Right renal pelvis (tissue), 4 donors: ENCODE results near the gene AQP7. TPM values are rescaled to one million over a fixed set of nuclear protein-coding genes. Genes with fewer than 3 reads are reported as not detected.
A peak's percentile ranks its signal among the peaks of the same experiment; 100 is the strongest.
"Not testable (repeated sequence)": the region's sequence is repeated elsewhere in the genome, so short reads cannot be mapped to it uniquely, and the experiment has no call there.

ENCODE experiments used
- DNase-seq, 4 donors: peaks; one replicate each; pipeline ENCODE4 v3.0.0-alpha.2; 2013; ENCODE audit warnings: low read depth in 4 of 4, low spot score in 3 of 4, missing footprints in 1 of 4
- polyA plus RNA-seq, 4 donors: library from polyadenylated mRNA; unstranded; fragments of 120-200 nt; gene quantifications; one replicate each; pipeline ENCODE4 v1.2.1, GENCODE V29; 2013; ENCODE audit not compliant: insufficient read length in 4 of 4

The AQP7 gene
- polyA plus RNA-seq, 4 donors: 17.9 to 22.4 (median 19.4) TPM

DNA sequence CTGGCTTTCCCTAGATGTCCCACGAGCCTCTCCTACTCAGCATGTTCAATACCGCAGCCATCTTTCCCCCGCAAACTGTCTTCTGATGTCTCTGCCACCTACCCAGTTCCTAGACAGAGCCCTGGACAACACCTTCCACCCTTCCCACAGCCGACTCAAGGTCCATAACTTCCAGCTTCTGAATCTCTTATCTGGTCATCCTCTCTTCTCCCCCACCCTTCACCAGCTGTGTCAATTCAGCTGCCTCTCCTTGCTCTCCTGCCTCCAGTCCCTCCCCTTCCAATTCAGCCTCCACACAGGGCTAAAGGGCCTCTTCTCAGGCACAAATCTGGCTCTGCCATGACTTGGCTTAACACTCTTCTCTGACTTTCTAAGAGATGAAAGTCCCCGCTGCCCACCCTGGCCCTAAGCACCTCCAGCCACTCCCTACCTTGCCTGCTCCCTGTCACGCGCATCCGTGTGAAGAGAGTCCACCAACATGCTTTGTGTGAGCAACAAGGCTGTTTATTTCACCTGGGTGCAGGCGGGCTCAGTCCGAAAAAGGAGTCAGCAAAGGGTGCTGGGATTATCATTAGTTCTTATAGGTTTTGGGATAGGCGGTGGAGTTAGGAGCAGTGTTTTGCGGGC lies 25.2 kb downstream of the AQP7 start:
- no peak for DNase-seq

DNA sequence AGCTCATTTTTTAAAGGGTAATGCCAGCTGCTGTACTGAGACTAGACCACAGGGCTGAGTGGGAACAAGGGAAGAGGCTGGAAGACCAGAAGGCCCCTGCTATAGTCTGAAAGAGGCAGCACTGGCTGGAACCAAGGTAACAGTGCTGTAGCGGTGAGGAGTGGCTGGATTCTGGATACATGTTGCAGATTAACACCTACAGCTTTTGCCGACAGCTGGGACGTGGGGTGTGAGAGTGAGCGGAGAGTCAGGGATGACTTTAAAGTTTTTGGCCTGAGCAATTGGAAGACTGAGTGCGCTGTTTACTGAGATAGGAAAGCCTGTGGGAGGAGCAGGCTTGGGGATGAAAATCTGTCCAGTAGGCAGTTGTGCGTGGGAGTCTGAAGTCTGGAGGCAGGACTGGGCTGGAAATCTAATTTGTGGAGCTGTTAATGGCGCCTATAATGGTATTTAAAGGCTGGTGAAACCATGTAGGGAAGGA lies 26.5 kb downstream of the AQP7 start:
- no peak for DNase-seq

DNA sequence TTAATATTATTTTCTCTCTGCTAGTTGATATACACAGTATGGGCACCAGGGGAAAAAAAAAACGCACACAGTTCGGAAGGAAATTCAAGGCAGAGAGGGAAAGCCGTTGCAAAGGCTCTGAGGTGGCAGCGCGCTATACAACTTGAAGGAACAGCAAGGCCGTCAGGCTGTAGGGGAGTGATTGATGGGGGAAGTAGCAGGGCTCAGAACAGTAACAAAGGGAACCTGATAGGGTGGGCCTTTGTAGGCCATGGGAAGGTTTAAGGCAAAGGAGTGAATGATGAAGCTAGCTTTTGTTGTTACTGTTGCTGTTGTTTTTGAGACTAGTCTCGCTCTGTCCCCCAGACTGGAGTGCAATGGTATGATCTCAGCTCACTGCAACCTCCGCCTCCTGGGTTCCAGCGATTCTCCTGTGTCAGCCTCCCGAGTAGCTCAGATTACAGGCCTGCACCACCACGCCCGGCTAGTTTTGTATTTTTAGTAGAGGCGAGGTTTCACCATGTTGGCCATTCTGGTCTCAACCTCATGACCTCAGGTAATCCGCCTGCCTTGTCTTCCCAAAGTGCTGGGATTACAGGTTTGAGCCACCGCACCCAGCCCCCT lies 27.0 kb downstream of the AQP7 start:
- peak in 1 of 4 donors; percentile 37 for DNase-seq

DNA sequence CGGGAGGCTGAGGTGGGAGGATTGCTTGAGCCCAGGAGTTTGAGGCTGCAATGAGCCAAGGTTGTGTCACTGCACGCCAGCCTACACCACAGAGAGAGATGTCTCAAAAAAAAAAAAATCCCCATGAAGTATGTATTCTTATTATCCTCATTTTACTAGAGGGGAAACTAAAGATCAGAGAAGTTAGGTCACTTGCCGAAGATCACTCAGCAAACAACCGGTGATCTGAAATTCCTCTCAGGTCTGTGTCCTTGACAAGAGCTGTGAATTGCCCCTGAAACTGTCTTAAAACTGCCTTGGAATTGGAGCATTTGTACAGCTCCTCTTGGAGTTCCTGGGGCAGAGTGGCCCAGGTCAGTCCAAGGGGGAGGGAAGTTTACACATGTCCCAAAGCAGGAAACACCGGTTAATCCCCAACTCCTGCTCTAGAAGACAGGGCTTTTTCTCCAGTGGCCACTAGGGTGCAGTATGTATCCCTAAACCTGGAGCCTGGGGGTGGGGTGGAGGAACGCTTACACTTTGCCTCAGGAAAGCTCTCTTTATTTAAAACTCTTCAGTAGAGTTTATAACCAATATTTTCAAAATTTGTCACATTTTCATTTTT lies 27.6 kb downstream of the AQP7 start:
- DNase-seq: peak; percentile 66 to 77 (median 68)

DNA sequence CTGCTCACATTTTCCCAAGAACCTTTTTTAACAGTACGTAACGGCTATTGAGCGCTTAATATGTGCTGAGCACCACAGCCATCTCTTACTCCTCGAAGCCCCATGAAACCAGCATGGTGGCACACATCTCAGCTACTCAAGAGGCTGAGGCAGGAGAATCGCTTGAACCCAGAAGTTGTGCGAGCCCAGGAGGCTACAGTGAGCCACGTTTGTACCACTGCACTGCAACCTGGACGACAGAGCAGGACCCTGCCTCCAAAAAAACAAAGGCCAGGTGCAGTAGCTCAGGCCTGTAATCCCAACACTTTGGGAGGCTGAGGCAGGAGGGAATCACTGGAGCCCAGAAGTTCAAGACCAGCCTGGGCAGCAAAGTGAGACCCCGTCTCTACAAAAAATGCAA lies 28.2 kb downstream of the AQP7 start:
- no peak for DNase-seq

DNA sequence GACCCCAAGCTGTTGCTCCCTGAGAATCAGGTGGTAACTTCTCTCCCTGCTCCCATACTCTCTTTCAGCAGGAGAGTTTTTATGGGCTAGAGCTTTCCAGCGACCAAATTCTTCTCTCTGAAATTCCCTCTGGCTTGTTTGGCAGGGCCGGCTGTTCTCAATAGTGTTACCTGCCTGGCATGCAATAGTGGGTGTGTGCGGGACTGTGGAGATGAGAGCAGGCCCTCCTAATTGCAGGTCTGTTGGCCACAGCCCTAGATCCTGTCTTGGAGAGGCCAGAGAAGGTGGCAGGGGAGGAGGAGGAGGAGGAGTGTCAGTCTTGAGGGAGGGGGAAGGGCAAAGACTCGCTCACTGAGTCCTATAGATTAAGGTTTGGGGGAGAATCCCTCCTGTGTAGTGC lies 29.5 kb downstream of the AQP7 start:
- DNase-seq: no peak

DNA sequence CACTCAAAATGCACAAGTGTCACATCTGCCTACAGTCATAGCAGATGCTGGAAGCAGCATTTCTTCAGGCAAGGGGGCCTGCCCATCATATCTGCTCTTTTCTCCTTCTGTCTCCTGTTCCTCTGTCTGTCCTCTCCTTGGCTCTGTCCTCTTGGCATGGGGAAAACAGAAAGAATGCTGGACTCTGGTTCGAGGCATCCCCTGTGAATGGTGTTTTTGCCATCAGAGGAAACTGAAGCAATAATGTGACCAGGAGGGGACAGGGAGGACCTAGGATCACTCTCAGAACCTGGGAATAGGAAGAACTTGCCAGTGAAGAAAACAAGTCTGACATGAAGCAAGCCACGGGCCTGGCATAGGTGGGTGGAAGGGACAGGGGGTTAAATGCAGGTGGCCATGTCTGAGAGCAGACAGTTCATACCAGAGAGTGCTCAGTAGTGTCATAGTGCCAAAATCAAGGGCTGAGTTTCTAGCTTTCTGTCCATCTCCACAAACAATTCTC lies 35.3 kb downstream of the AQP7 start:
- no peak for DNase-seq

DNA sequence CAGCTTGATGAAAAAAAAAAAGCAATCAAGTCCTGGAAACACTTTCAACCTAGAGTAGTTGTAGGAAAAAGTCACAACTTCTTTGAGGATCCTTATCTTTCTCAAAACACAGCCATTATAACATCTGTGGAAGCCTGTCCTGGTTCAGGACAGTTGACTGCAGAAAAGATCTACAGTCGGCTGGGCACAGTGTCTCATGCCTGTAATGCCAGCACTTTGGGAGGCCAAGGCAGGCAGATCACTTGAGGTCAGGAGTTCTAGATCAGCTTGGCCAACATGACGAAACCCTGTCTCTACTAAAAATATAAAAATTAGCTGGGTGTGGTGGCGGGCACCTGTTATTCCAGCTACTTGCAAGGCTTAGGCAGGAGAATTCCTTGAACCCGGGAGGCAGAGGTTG lies 37.6 kb downstream of the AQP7 start:
- DNase-seq: not testable (repeated sequence)

DNA sequence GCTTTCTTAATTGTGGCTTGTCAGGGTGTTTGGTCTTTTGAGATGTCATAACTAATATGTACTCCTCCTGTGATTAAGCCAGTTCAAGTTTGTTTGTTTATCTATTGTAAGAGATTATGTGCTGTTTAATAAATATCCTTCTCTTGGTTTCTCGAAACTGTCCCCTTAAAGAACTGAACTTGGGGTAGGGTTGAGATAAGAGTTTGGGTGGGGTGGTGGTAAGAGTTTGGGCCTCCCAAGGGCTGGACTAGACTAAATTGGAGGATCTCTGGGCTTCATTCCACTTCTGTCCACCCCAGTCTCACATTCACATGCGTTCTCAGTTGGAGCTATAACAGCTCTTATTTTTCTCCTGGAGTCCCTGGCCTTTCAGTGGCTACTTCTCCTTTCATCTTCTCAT lies 38.2 kb downstream of the AQP7 start:
- DNase-seq: no peak

DNA sequence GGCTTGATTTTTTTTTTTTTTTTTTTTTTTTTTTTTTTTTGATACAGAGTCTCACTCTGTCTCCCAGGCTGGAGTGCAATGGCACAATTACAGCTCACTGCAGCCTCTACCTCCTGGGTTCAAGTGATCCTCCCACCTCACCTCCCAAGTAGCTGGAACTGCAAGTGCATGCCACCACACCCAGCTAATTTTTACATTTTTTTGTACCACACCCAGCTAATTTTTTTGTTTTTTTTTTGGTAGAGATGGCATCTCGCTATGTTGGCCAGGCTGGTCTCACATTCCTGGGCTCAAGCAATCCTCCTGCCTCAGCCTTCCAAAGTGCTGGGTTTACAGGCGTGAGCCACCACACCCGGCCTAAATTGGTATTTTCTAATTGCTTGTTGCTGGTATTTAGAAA lies 43.7 kb downstream of the AQP7 start:
- DNase-seq: not testable (repeated sequence)

DNA sequence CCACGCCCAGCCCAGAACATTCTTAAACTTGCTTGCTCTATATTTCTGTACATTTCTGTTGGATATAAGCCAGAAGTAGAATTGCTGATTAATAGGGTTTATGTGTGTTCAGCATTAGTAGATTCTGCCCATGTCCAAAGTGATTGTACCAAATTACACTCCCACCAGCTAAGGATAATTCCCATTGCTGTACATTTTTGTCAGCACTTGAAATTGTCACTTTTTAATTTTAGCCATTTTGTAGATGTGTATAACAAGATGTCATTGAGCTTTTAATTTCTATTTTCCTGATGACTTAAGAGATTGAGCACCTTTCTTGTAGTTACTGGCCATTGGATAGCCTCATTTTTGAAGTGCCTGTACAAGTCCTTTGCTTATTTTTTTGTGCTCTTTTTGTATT lies 46.4 kb downstream of the AQP7 start:
- DNase-seq: no peak

DNA sequence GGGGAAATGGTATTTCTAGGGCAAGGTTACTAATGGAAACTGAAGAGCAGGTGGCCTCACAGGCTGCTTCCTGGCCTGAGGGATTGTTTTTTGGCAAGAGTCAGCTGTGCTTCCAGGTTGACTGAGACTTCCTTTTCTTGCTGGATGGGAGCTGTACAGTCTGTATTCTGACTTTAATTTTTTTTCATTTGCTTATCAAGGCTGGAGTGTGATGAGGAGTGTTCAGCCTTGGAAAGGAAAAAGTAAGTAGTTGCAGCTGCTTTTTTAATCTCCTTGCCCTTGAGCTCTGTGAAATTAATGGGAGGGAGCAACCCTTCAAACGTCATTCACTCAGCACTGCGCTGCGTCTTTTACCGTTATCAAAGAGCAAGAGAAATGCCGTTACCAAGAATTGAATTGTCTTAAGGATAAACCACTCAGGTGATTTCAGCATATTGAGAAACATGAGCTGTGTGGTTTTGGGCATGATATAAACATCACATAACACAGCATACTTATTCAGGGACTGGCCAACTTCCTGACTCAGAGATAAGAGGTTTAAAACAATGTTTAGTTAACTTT lies 47.6 kb downstream of the AQP7 start:
- DNase-seq: no peak

DNA sequence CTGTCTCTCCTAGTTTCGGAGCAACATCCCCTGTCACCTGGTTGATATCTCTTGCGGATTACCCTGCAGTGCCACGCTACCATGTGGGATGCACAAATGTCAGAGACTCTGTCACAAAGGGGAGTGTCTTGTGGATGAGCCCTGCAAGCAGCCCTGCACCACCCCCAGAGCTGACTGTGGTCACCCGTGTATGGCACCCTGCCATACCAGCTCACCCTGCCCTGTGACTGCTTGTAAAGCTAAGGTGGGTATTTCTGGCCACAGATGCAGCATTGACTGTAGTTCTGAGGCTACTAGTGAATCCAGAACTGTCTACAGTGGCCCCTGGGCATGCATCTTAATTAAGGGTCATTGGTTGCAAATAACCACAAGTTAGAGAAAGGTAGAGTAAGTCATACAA lies 50.8 kb downstream of the AQP7 start:
- no peak for DNase-seq

DNA sequence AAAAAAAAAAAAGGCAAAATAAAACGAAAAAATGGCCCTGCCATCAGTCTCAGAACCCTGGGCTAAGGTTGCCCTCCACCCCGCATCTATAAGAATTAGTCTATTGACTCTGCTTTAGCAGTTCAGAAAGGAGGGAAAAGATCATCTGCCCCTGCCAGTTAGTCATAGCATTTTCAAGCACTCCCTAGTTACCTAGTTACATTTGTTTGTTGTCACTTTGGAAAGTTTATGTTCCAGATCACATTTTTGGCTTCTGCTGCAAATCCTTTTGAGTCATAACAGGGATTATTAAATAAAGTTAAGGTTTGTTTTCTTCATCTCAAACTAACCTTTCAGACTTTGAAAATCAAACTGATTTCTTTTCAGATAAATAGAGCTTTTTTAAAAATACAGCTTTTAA lies 52.1 kb downstream of the AQP7 start:
- no peak for DNase-seq

DNA sequence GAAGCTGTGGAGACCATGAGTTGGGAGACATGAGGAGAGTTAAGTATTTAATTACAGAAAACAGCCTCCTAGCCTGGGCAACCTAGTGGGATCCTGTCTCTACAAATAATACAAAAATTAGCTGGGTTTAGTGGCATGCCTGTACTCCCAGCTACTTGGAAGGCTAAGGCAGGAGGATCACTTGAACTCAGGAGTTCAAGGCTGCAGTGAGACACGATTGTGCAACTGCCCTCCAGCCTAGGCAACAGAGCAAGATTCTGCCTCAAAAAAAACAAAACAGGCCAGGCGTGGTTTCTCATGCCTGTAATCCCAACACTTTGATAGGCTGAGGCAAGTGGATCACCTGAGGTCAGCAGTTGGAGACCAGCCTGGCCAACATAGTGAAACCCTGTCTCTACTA lies 52.6 kb downstream of the AQP7 start:
- DNase-seq: no peak

DNA sequence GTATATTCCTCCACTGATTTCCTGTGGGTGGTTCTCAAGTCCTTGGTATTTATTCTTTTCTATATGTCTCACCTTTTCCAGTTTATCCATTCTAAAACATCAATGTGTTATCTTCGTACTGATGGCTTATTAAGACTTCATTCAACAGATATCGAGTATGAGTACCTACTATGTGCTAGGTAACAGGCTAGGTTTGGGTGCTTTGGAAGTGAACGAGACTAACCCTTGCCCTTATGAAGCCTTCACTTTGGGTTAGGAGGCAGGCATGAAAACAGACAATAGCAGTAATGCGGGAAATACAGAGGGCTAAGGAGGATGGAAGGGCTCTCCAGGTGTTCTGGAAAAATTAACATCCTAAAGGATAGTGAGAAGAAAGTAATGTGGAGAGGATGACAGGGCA lies 53.4 kb downstream of the AQP7 start:
- no peak for DNase-seq

DNA sequence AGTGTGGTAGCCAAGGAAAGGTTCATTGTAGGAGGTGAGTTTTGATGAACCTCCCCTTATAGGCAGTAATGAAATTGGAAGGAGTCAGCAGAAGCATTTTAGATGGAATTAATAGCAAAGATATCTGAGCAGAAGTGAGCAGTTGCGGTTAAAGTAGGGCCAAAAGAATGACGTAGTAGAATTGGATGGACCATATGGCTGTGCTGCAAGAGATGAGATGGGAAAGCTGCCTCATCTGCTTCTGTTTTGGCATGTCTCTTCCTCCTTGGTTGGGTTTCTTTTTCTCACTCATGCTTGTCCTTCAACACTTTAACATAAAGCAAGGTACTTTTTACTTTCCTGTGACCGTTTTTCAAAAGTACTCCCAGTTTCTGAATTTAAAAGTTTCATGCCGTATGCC lies 55.8 kb downstream of the AQP7 start:
- no peak for DNase-seq

DNA sequence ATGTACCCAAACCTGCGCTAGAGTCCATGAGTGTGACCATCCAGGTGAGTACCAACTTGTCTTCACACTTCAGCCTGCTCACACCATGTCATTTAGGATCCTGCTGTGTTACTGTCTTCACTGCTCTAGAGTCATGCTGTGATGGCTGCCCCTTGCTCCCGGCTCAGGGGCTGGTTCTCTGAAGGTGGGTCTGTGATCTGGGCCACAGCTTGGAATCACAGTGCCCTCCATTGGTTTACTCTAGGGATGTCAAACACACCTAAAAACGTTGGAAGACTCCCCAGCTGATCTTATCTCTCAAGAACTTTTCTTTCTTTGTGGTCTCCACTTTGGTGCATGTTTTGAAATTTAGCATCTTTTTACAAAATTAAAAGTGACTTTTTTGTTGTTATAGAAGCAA lies 58.2 kb downstream of the AQP7 start:
- DNase-seq: no peak

DNA sequence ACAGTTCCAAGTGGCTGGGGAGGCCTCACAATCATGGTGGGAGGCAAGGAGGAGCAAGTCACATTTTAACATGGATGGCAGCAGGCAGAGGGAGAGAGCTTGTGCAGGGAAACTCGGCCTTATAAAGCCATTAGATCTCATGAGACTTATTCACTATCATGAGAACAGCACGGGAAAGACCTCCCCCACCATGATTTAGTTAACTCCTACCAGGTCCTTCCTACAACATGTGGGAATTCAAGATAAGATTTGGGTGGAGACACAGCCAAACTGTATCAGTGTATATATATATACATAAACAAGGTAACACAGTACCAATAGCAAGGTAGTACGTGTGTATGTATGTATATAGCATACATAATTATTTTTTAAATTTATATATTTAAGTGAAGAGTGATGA lies 61.2 kb downstream of the AQP7 start:
- no peak for DNase-seq

DNA sequence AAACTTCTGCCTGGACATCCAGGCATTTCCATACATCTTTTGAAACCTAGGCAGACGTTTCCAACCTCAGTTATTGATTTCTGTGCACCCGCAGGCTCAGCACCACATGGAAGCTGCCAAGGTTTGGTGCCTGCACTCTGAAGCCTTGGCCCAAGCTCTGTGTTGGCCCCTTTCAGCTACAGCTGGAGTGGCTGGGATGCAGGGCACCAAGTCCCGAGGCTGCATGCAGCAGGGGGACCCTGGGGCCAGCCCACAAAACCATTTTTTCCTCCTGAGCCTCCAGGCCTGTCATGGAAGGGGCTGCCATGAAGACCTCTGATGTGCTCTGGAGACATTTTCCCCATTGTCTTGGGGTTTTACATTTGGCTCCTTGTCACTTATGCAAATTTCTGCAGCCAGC lies 62.2 kb downstream of the AQP7 start:
- DNase-seq: no peak
